Measurements from ENCODE around the gene DIP2A. TPM values are rescaled to one million over a fixed set of nuclear protein-coding genes. Genes with fewer than 3 reads are reported as not detected.

The DIP2A gene
- total RNA-seq, 1 experiment from 2014 or later = 22.9 TPM

DNA sequence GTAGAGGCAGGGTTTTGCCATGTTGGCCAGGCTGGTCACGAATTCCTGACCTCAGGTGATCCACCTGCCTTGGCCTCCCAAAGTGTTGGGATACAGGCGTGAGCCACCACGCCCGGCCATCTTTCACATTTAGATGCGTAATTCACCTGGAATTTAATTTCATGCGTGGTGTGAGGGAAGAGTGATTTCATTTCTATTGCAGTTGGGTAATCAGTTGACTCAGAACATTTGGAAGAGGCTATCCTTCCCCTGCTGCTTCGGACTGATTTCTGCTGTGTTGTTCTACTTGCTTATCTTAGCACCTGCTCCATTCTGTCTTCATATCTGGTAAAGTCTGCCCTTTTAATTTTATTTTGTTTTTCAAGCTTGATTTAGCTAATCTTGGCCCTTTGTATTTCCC, 19.1 kb downstream of the DIP2A start:
- no peak for DNase-seq (ENCODE audit: low read depth, low spot score)
- no peaks in the 10 kb centered on the region for H3K27me3 ChIP-seq (ENCODE audit: control insufficient read depth, insufficient read depth, low read length)
- TF ChIP-seq SIN3A (IDR thresholded peaks at IDR 0.05; ENCODE audit: borderline replicate concordance, insufficient read depth, low read depth, low read length) = no peak
- TF ChIP-seq TCF7L2 (IDR thresholded peaks at IDR 0.05; ENCODE audit: low read depth, low read length) = no peak
- TF ChIP-seq, protein P1, sequence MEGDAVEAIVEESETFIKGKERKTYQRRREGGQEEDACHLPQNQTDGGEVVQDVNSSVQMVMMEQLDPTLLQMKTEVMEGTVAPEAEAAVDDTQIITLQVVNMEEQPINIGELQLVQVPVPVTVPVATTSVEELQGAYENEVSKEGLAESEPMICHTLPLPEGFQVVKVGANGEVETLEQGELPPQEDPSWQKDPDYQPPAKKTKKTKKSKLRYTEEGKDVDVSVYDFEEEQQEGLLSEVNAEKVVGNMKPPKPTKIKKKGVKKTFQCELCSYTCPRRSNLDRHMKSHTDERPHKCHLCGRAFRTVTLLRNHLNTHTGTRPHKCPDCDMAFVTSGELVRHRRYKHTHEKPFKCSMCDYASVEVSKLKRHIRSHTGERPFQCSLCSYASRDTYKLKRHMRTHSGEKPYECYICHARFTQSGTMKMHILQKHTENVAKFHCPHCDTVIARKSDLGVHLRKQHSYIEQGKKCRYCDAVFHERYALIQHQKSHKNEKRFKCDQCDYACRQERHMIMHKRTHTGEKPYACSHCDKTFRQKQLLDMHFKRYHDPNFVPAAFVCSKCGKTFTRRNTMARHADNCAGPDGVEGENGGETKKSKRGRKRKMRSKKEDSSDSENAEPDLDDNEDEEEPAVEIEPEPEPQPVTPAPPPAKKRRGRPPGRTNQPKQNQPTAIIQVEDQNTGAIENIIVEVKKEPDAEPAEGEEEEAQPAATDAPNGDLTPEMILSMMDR (IDR thresholded peaks at IDR 0.05) = no peak
- no peak for TF ChIP-seq POLR2AphosphoS5 (IDR thresholded peaks at IDR 0.05; ENCODE audit: low read depth, low read length)
- TF ChIP-seq, protein P2, sequence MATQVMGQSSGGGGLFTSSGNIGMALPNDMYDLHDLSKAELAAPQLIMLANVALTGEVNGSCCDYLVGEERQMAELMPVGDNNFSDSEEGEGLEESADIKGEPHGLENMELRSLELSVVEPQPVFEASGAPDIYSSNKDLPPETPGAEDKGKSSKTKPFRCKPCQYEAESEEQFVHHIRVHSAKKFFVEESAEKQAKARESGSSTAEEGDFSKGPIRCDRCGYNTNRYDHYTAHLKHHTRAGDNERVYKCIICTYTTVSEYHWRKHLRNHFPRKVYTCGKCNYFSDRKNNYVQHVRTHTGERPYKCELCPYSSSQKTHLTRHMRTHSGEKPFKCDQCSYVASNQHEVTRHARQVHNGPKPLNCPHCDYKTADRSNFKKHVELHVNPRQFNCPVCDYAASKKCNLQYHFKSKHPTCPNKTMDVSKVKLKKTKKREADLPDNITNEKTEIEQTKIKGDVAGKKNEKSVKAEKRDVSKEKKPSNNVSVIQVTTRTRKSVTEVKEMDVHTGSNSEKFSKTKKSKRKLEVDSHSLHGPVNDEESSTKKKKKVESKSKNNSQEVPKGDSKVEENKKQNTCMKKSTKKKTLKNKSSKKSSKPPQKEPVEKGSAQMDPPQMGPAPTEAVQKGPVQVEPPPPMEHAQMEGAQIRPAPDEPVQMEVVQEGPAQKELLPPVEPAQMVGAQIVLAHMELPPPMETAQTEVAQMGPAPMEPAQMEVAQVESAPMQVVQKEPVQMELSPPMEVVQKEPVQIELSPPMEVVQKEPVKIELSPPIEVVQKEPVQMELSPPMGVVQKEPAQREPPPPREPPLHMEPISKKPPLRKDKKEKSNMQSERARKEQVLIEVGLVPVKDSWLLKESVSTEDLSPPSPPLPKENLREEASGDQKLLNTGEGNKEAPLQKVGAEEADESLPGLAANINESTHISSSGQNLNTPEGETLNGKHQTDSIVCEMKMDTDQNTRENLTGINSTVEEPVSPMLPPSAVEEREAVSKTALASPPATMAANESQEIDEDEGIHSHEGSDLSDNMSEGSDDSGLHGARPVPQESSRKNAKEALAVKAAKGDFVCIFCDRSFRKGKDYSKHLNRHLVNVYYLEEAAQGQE (IDR thresholded peaks at IDR 0.05; ENCODE audit: insufficient read depth in 1 of 2, low read depth in 2 of 2, low read length in 1 of 2) = no peak
- no peaks in the 10 kb centered on the region for H3K9me3 ChIP-seq (ENCODE audit: control insufficient read depth, insufficient read depth, low read depth, low read length)
- in situ Hi-C loops (cut with HindIII; ENCODE audit: low pct_unique_long_range_greater_than_20kb, low sequenced_read_pairs) = no loop called here
- no peaks in the 10 kb centered on the region for H3K36me3 ChIP-seq (ENCODE audit: control insufficient read depth, insufficient read depth, low read length)
- H3K4me1 ChIP-seq (ENCODE audit: control insufficient read depth, insufficient read depth, low read length) = no peaks in the 10 kb centered on the region
- intact Hi-C loops (cut with micrococcal nuclease; ENCODE audit: unreplicated experiment) = no loop called here
- no peak overlapping the region for H3K4me3 ChIP-seq (ENCODE audit: low read depth in 2 of 2, low read length in 2 of 2)
- CTCF ChIA-PET = no interaction called here
- no peak overlapping the region for H3K27ac ChIP-seq (ENCODE audit: low read length)
- no TSS peak for BruUV-seq (replicated peaks)
- POLR2A ChIA-PET = no interaction called here
- ATAC-seq = no peak

DNA sequence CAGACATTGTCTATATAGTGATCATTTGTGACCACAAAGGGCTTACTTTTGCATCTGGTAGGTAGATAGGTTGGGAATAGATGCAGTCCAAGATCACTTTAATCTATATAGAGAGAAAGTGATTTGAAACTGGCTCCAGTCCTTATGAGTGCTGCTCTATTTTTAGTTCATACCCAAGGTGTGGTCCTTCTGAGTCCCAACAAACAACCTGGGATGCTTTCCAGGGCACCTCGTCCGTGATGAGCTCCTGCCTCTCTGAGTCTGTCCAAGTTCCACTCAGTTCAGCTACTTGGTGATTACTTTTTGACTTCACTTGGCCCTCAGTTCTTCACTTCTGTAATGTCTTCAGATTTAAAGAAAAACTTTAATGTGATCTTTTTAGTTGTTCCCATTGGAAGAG, 20.2 kb downstream of the DIP2A start:
- POLR2A ChIA-PET = no interaction called here
- CTCF ChIA-PET = no interaction called here
- H3K9me3 ChIP-seq (ENCODE audit: control insufficient read depth, insufficient read depth, low read depth, low read length) = no peaks in the 10 kb centered on the region
- ATAC-seq = no peak
- no peak overlapping the region for H3K27ac ChIP-seq (ENCODE audit: low read length)
- no peaks in the 10 kb centered on the region for H3K4me1 ChIP-seq (ENCODE audit: control insufficient read depth, insufficient read depth, low read length)
- H3K36me3 ChIP-seq (ENCODE audit: control insufficient read depth, insufficient read depth, low read length) = no peaks in the 10 kb centered on the region
- no peaks in the 10 kb centered on the region for H3K27me3 ChIP-seq (ENCODE audit: control insufficient read depth, insufficient read depth, low read length)
- DNase-seq (ENCODE audit: low read depth, low spot score) = no peak
- TF ChIP-seq, protein P1 (IDR thresholded peaks at IDR 0.05) = no peak
- TF ChIP-seq POLR2AphosphoS5 (IDR thresholded peaks at IDR 0.05; ENCODE audit: low read depth, low read length) (no peak), SIN3A (IDR thresholded peaks at IDR 0.05; ENCODE audit: borderline replicate concordance, insufficient read depth, low read depth, low read length) (no peak), TCF7L2 (IDR thresholded peaks at IDR 0.05; ENCODE audit: low read depth, low read length) (no peak)
- TF ChIP-seq, protein P2 (IDR thresholded peaks at IDR 0.05; ENCODE audit: insufficient read depth in 1 of 2, low read depth in 2 of 2, low read length in 1 of 2) = no peak
- H3K4me3 ChIP-seq (ENCODE audit: low read depth in 2 of 2, low read length in 2 of 2) = no peak overlapping the region
- in situ Hi-C loops (cut with HindIII; ENCODE audit: low pct_unique_long_range_greater_than_20kb, low sequenced_read_pairs) (no loop called here), intact Hi-C loops (cut with micrococcal nuclease; ENCODE audit: unreplicated experiment) (no loop called here)
- no TSS peak for BruUV-seq (replicated peaks)
